Smooth muscle cell (in vitro differentiated cells): ENCODE data around the gene GPN2. TPM values are rescaled to one million over a fixed set of nuclear protein-coding genes. Genes with fewer than 3 reads are reported as not detected.

Experiments
- DNase-seq: peaks from one replicate; lab custom pipeline; 2025; ENCODE audit not compliant: unreplicated experiment; lab: John Stamatoyannopoulos, UW
- H2AFZ ChIP-seq: fragments of 200-600 bp; sonication (generic); 2 replicates; pipeline ENCODE4 v1.6.0; 2016; ENCODE audit warnings: antibody characterized with exemption, low read depth, mild to moderate bottlenecking
- H3F3A ChIP-seq: fragments of 200-600 bp; sonication (generic); 2 replicates; pipeline ENCODE4 v1.6.0; 2017; ENCODE audit warnings: antibody characterized with exemption, low read depth
- H3K27ac ChIP-seq: fragments of 200-600 bp; sonication (generic); 2 replicates; pipeline ENCODE4 v1.5.1; 2016; ENCODE audit warnings: low read depth, mild to moderate bottlenecking
- H3K27me3 ChIP-seq: fragments of 200-600 bp; sonication (generic); 2 replicates; pipeline ENCODE4 v1.6.1; 2016; ENCODE audit warnings: low read depth, mild to moderate bottlenecking
- H3K36me3 ChIP-seq: fragments of 200-600 bp; sonication (generic); 2 replicates; pipeline ENCODE4 v1.5.1; 2016; ENCODE audit warnings: low read depth
- H3K4me1 ChIP-seq: fragments of 200-600 bp; sonication (generic); 2 replicates; pipeline ENCODE4 v1.5.1; 2016; ENCODE audit warnings: low read depth
- H3K4me2 ChIP-seq: fragments of 200-600 bp; sonication (generic); 2 replicates; pipeline ENCODE4 v1.6.0; 2016; ENCODE audit warnings: mild to moderate bottlenecking
- H3K4me3 ChIP-seq: fragments of 200-600 bp; sonication (generic); 2 replicates; pipeline ENCODE4 v1.5.1; 2016; ENCODE audit warnings: mild to moderate bottlenecking
- H3K79me2 ChIP-seq: fragments of 200-600 bp; sonication (generic); 2 replicates; pipeline ENCODE4 v1.6.0; 2016; ENCODE audit warnings: low read depth, mild to moderate bottlenecking
- H3K9ac ChIP-seq: fragments of 200-600 bp; sonication (generic); 2 replicates; pipeline ENCODE4 v1.6.0; 2016; ENCODE audit warnings: low read depth
- H3K9me3 ChIP-seq: fragments of 200-600 bp; sonication (generic); replicated peaks from 2 replicates; pipeline ENCODE4 v1.5.1; 2016; ENCODE audit warnings: low read depth
- H4K20me1 ChIP-seq: fragments of 200-600 bp; sonication (generic); 2 replicates; pipeline ENCODE4 v1.6.0; 2016; ENCODE audit warnings: low read depth
- WGBS: methylation state at CpG from one replicate; pipeline ENCODE4 v1.1.7; 2016; ENCODE audit warnings: low lambda C conversion rate; 5-methylcytosine and 5-hydroxymethylcytosine counted together
- polyA plus RNA-seq: library from polyadenylated mRNA; unstranded; fragments of >200 nt; fragmentation: Nextera tagmentation; extraction: Ambion mirVana; gene quantifications from 2 replicates; pipeline ENCODE4 v1.2.1, GENCODE V29; 2016
- total RNA-seq: library from RNA; depleted of rRNA; stranded (reverse); fragments of >200 nt; gene quantifications from 2 replicates; pipeline ENCODE4 v1.2.3, GENCODE V29; 2014
- TF ChIP-seq, protein P1 (sequence below): fragments of 200-600 bp; sonication (generic); IDR thresholded peaks from 2 replicates; pipeline ENCODE4 v1.5.1; 2017; ENCODE audit warnings: borderline replicate concordance, mild to moderate bottlenecking, antibody characterized with exemption; ENCODE audit not compliant: insufficient read depth, poor library complexity, severe bottlenecking

The GPN2 gene
- total and polyA plus RNA-seq, 2 experiments from 2014 or later, result 13.3 to 36.3 TPM

DNA sequence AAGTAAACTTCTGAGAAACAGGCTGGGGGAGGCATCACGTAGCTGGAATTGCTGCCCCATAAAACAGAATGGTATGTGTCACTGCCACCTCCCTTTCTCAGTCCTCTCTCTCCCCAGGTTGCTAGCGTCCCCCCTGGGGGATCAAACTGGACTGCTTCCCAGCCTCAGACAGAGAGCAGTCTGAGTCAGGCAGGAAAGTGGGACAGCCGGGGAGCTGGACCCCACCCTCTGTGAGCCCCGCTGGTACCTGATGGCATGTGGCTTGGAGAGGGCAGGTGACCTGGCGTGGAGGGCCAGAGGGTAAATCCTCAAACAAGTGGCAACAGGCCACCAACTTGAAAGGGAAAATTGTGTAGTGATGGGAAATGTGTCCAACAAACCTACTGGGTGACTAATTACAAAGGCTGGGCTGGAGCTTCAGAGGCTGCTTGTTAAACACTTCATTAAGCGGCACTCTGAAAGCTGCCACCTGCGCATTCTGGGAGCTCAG lies 28.1 kb downstream of the GPN2 start:
- peak overlapping the region; percentile 4 for H3K9ac ChIP-seq
- peaks cover 12% of the 10 kb centered on the region for H3K4me1 ChIP-seq
- peak overlapping the region; percentile 78 for H3K27ac ChIP-seq
- DNase-seq, result no peak
- no peaks in the 10 kb centered on the region for H3K79me2 ChIP-seq
- no peak overlapping the region for H2AFZ ChIP-seq
- no peak overlapping the region for H3K4me3 ChIP-seq
- H3K9me3 ChIP-seq, result no peaks in the 10 kb centered on the region
- H3K36me3 ChIP-seq, result no peaks in the 10 kb centered on the region
- no peaks in the 10 kb centered on the region for H4K20me1 ChIP-seq
- H3F3A ChIP-seq, result no peaks in the 10 kb centered on the region
- 83% methylated on average over 7 of the region's 7 CpGs for WGBS
- H3K4me2 ChIP-seq, result no peak overlapping the region
- TF ChIP-seq, protein P1, sequence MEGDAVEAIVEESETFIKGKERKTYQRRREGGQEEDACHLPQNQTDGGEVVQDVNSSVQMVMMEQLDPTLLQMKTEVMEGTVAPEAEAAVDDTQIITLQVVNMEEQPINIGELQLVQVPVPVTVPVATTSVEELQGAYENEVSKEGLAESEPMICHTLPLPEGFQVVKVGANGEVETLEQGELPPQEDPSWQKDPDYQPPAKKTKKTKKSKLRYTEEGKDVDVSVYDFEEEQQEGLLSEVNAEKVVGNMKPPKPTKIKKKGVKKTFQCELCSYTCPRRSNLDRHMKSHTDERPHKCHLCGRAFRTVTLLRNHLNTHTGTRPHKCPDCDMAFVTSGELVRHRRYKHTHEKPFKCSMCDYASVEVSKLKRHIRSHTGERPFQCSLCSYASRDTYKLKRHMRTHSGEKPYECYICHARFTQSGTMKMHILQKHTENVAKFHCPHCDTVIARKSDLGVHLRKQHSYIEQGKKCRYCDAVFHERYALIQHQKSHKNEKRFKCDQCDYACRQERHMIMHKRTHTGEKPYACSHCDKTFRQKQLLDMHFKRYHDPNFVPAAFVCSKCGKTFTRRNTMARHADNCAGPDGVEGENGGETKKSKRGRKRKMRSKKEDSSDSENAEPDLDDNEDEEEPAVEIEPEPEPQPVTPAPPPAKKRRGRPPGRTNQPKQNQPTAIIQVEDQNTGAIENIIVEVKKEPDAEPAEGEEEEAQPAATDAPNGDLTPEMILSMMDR, result no peak
- H3K27me3 ChIP-seq, result no peaks in the 10 kb centered on the region

DNA sequence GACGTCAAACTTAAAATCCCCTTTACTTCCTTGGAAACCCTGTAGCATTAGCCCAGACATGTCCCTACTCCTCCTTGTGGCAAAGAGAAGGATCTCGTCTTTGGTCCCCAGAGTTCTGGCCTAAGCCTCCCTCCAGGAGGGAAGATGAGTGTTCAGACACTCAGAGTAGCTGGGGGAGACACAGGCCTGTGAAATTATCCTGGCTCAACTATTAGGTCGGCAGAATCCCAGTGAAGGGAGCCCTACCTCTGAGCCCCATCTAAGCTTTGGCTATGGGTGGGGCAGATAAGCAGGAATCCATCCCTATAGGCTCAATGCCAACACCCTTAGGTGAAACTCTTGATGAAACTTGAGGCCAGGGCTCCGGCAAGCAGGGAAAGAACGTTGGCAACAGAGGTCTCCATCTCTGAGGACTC lies 28.8 kb downstream of the GPN2 start:
- no peaks in the 10 kb centered on the region for H3K36me3 ChIP-seq
- no peaks in the 10 kb centered on the region for H3K9me3 ChIP-seq
- no peaks in the 10 kb centered on the region for H3K79me2 ChIP-seq
- no peaks in the 10 kb centered on the region for H4K20me1 ChIP-seq
- no peak overlapping the region for H3K4me3 ChIP-seq
- peak overlapping the region; percentile 78 for H3K27ac ChIP-seq
- no peak overlapping the region for H2AFZ ChIP-seq
- H3K4me1 ChIP-seq, result peaks cover 19% of the 10 kb centered on the region
- peak overlapping the region; percentile 8 for H3K9ac ChIP-seq
- H3K4me2 ChIP-seq, result no peak overlapping the region
- TF ChIP-seq, protein P1, result peak; percentile 19
- H3F3A ChIP-seq, result no peaks in the 10 kb centered on the region
- no peak for DNase-seq
- WGBS, result 68% methylated on average over 5 of the region's 5 CpGs
- no peaks in the 10 kb centered on the region for H3K27me3 ChIP-seq

DNA sequence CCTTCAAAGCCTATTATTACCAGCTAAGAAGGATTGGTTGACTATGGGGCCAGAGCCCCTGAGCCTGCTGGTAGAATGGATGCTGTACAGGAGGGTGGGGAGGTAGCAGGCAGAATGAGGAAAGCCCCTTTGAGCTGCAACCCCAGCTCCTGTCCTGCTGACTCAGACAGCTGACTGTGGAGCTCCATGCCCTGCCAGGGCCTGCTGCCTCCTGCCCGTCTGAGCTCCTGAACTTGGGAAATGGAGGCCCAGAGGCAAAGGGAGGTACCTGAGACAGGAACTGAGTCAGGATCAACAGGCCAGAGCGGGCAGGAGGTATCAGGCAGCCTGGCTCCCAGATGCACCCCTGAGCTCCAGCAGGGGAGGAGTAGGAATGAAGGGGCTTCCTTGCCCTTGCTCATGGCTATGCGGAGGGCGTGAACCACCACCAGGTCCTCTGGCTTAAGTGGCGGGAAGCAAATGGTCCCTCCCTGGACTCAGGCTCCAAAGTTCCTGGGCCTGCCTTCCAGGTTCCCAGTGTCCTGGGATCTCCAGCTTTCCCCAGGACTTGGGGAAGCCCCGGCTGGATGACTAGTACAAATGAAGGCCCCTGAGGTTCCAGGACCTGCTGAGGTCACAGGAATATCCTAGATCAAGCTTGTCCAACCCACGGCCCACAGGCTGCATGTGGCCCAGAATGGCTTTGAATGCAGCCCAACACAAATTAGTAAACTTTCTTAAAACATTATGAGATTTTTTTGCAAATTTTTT lies 31.0 kb downstream of the GPN2 start:
- TF ChIP-seq, protein P1, result no peak
- Histone ChIP-seq H3K4me3 (no peak overlapping the region), H3K36me3 (no peaks in the 10 kb centered on the region), H2AFZ (no peak overlapping the region), H3F3A (no peaks in the 10 kb centered on the region), H3K79me2 (no peaks in the 10 kb centered on the region), H3K9me3 (no peaks in the 10 kb centered on the region), H3K4me1 (peaks cover 19% of the 10 kb centered on the region), H3K27me3 (no peaks in the 10 kb centered on the region), H3K9ac (no peak overlapping the region), H3K4me2 (no peak overlapping the region), H3K27ac (peak overlapping the region; percentile 76), H4K20me1 (no peaks in the 10 kb centered on the region)
- 94% methylated on average over 7 of the region's 7 CpGs for WGBS
- no peak for DNase-seq

DNA sequence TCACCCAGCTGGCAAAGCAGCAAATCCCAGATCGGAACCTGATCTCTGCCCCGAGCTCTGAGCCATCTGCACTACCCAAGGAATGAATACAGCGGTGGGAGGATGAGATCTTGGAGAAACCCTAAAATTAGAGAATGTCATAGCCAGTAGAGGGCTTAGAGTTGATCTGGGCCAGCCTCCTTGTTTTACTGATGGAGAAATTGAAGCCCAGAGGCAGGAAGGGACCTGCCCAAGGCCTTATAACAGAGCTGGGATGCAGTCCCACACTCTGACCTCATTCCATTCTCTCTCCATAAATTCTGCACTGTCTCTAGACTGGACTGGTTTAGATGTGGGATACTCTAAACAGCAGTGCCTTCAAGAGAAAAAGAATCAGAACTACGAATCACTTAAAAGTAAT lies 31.9 kb downstream of the GPN2 start:
- no peak for DNase-seq
- Histone ChIP-seq H3K9ac (no peak overlapping the region), H3K4me1 (peaks cover 15% of the 10 kb centered on the region), H3K9me3 (no peaks in the 10 kb centered on the region), H3K79me2 (no peaks in the 10 kb centered on the region), H4K20me1 (no peaks in the 10 kb centered on the region), H3F3A (no peaks in the 10 kb centered on the region), H3K4me2 (no peak overlapping the region), H2AFZ (no peak overlapping the region), H3K4me3 (no peak overlapping the region), H3K27me3 (no peaks in the 10 kb centered on the region), H3K36me3 (no peaks in the 10 kb centered on the region), H3K27ac (peak overlapping the region; percentile 76)
- 87% methylated on average over 4 of the region's 4 CpGs for WGBS
- TF ChIP-seq, protein P1, result no peak
